Measurements from ENCODE around the gene LY6G5C. TPM values are rescaled to one million over a fixed set of nuclear protein-coding genes. Genes with fewer than 3 reads are reported as not detected.

LY6G5C gene
- total and polyA plus RNA-seq, 2 of the 13 experiments (the other 11 are each of a cell fraction or from before 2014, with no cell fraction given): 0.33 to 0.55 TPM

DNA sequence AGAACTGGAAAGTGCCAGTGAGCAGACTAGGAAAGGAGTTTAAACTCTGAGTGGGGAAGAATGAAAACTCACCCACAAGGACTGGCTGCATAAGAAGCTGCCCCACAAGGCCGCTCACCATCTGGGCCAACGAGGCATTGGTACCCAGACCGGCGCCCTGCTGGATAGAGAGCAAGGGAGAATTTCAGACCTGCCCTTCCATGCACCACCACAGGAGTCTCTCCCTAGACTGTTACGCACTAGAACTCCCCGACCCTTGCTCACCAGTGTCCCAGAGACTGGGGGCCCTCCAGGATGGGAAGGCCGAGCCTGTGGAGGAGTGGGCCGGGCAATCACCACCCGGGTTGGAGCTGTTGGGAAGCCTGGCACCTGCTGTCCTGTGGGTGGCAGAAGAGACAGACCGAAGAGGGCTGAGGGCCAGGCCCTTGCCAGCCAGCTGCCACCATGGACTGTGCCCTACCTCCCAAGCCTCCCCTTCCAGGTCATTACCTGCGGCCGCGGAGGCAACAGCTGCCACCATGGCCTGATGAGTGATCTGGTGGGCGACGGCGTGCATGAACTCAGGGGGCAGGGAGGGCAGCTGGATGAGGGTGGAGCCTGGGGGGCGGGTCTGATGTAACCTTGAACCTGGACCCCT lies 36.9 kb downstream of the LY6G5C start:
- H3K27ac ChIP-seq (ENCODE audit: extremely low read length, insufficient read depth, low read length): peak overlapping the region; percentile 5
- no peak for FAIRE-seq
- peaks cover 72 to 92% of the 10 kb centered on the region in 2 experiments for H3K36me3 ChIP-seq (replicated peaks in 1 of 2; ENCODE audit: control insufficient read depth in 1 of 2, insufficient read depth in 2 of 2, low read length in 2 of 2)
- peak; percentile 79; the same call in 1 of the 2 replicates for TF ChIP-seq HNRNPL (IDR thresholded peaks at IDR 0.05; ENCODE audit: low read depth, low read length)
- TF ChIP-seq ZNF225 (CRISPR knock-in tag; IDR thresholded peaks at IDR 0.05): 0 out of 2 replicates have a peak, but pooled peaks have one; percentile 35
- TF ChIP-seq ZNF749 (CRISPR knock-in tag; IDR thresholded peaks at IDR 0.05; ENCODE audit: borderline replicate concordance): no peak
- TF ChIP-seq RBFOX2 (IDR thresholded peaks at IDR 0.05; ENCODE audit: low read depth, low read length): peak; percentile 67; the same call in 1 of the 2 replicates
- TF ChIP-seq AGO2 (optimal IDR thresholded peaks at IDR 0.05; ENCODE audit: low read depth, low read length): peak; percentile 70
- TF ChIP-seq, protein P1, sequence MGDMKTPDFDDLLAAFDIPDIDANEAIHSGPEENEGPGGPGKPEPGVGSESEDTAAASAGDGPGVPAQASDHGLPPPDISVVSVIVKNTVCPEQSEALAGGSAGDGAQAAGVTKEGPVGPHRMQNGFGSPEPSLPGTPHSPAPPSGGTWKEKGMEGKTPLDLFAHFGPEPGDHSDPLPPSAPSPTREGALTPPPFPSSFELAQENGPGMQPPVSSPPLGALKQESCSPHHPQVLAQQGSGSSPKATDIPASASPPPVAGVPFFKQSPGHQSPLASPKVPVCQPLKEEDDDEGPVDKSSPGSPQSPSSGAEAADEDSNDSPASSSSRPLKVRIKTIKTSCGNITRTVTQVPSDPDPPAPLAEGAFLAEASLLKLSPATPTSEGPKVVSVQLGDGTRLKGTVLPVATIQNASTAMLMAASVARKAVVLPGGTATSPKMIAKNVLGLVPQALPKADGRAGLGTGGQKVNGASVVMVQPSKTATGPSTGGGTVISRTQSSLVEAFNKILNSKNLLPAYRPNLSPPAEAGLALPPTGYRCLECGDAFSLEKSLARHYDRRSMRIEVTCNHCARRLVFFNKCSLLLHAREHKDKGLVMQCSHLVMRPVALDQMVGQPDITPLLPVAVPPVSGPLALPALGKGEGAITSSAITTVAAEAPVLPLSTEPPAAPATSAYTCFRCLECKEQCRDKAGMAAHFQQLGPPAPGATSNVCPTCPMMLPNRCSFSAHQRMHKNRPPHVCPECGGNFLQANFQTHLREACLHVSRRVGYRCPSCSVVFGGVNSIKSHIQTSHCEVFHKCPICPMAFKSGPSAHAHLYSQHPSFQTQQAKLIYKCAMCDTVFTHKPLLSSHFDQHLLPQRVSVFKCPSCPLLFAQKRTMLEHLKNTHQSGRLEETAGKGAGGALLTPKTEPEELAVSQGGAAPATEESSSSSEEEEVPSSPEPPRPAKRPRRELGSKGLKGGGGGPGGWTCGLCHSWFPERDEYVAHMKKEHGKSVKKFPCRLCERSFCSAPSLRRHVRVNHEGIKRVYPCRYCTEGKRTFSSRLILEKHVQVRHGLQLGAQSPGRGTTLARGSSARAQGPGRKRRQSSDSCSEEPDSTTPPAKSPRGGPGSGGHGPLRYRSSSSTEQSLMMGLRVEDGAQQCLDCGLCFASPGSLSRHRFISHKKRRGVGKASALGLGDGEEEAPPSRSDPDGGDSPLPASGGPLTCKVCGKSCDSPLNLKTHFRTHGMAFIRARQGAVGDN (CRISPR knock-in tag; IDR thresholded peaks at IDR 0.05): peak; percentile 43
- TF ChIP-seq AHR (CRISPR knock-in tag; IDR thresholded peaks at IDR 0.05): no peak
- TF ChIP-seq RXRA (CRISPR knock-in tag; IDR thresholded peaks at IDR 0.05): peak; percentile 17; the same call in 1 of the 2 replicates
- TF ChIP-seq ZMYM4 (CRISPR knock-in tag; IDR thresholded peaks at IDR 0.05): no peak
- TF ChIP-seq NONO (IDR thresholded peaks at IDR 0.05): no peak
- 0 out of 2 replicates have a peak, but pooled peaks have one; percentile 5 for TF ChIP-seq NONO (CRISPR knock-in tag; conservative IDR thresholded peaks at IDR 0.05)
- TF ChIP-seq GABPA (IDR thresholded peaks at IDR 0.05; ENCODE audit: low read depth, low read length): no peak
- no peak for TF ChIP-seq GABPA (CRISPR knock-in tag; IDR thresholded peaks at IDR 0.05; ENCODE audit: low read depth)
- no peak for TF ChIP-seq ZNF879 (CRISPR knock-in tag; IDR thresholded peaks at IDR 0.05)
- TF ChIP-seq ZBTB3 (CRISPR knock-in tag; IDR thresholded peaks at IDR 0.05; ENCODE audit: borderline replicate concordance, low read depth): no peak
- TF ChIP-seq, protein P2, sequence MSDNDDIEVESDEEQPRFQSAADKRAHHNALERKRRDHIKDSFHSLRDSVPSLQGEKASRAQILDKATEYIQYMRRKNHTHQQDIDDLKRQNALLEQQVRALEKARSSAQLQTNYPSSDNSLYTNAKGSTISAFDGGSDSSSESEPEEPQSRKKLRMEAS (IDR thresholded peaks at IDR 0.05): no peak
- no peak for TF ChIP-seq JUNB (CRISPR knock-in tag; IDR thresholded peaks at IDR 0.05; ENCODE audit: borderline replicate concordance)
- no peak for TF ChIP-seq ZNF34 (CRISPR knock-in tag; IDR thresholded peaks at IDR 0.05; ENCODE audit: borderline replicate concordance)
- TF ChIP-seq NFIB (CRISPR knock-in tag; IDR thresholded peaks at IDR 0.05; ENCODE audit: borderline replicate concordance): 0 out of 2 replicates have a peak, but pooled peaks have one; percentile 87
- TF ChIP-seq HCFC1 (IDR thresholded peaks at IDR 0.05; ENCODE audit: low read depth, low read length): no peak

More for the DNA sequence above, 36.9 kb downstream of the LY6G5C start:
- peak overlapping the region; percentile 18; the same call in 1 of the 2 replicates for H3K4me2 ChIP-seq (ENCODE audit: low read depth, low read length)
- ChIA-PET POLR2A (interaction anchor here (0.8 to 3.6 kb wide), 8 partner anchors 9 to 186 kb away, joined by 3 to 104 read pairs (median 7); partner anchors contain the start of genes APOM, BAG6, C6orf47 and CSNK2B), CTCF (ENCODE audit: low intra/inter-chr PET ratio, low total read pairs) (no interaction called here)
- peak; percentile 58 for ATAC-seq
- peaks cover 10% of the 10 kb centered on the region for H3K79me2 ChIP-seq (ENCODE audit: insufficient read depth, low read length)
- H3K9ac ChIP-seq (ENCODE audit: insufficient read depth, low read depth, low read length): no peak overlapping the region
- intact Hi-C loops (cut with micrococcal nuclease; ENCODE audit: unreplicated experiment): no loop called here
- in situ Hi-C loops (cut with HindIII; ENCODE audit: extremely low pct_ligation_motif_present, low pct_unique_long_range_greater_than_20kb): no loop called here
- 92% methylated on average over 9 of the region's 17 CpGs for WGBS (ENCODE audit: low lambda C conversion rate)
- peaks cover 28% of the 10 kb centered on the region for H3K4me1 ChIP-seq (ENCODE audit: insufficient read depth, low read length)
- H3K9me3 ChIP-seq (ENCODE audit: low read length): no peaks in the 10 kb centered on the region
- H2AFZ ChIP-seq (ENCODE audit: low read length): no peak overlapping the region
- no peak for DNase-seq (ENCODE audit: low spot score)
- no peaks in the 10 kb centered on the region for H4K20me1 ChIP-seq (ENCODE audit: insufficient read depth, low read length)
- no peak overlapping the region; a peak in 1 of 6 replicates for H3K4me3 ChIP-seq (replicated peaks in 1 of 3; ENCODE audit: insufficient read depth in 1 of 3, low read depth in 2 of 3, low read length in 3 of 3)
- no TSS peak for BruUV-seq (replicated peaks)
- no peaks in the 10 kb centered on the region for H3K27me3 ChIP-seq (ENCODE audit: control insufficient read depth in 1 of 2, insufficient read depth in 2 of 2, low read length in 2 of 2)
